ENCODE data around the gene CLNK. TPM values are rescaled to one million over a fixed set of nuclear protein-coding genes. Genes with fewer than 3 reads are reported as not detected.

Gene CLNK
- total RNA-seq, 4 donors from 2014 or later = under 0.01 to 0.48 TPM; not detected in 2

- DNase-seq = no peak
- H3K9me3 ChIP-seq = no peaks in the 10 kb centered on the region
- TF ChIP-seq, protein P1, sequence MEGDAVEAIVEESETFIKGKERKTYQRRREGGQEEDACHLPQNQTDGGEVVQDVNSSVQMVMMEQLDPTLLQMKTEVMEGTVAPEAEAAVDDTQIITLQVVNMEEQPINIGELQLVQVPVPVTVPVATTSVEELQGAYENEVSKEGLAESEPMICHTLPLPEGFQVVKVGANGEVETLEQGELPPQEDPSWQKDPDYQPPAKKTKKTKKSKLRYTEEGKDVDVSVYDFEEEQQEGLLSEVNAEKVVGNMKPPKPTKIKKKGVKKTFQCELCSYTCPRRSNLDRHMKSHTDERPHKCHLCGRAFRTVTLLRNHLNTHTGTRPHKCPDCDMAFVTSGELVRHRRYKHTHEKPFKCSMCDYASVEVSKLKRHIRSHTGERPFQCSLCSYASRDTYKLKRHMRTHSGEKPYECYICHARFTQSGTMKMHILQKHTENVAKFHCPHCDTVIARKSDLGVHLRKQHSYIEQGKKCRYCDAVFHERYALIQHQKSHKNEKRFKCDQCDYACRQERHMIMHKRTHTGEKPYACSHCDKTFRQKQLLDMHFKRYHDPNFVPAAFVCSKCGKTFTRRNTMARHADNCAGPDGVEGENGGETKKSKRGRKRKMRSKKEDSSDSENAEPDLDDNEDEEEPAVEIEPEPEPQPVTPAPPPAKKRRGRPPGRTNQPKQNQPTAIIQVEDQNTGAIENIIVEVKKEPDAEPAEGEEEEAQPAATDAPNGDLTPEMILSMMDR (IDR thresholded peaks at IDR 0.05) = no peak
- no peak for TF ChIP-seq POLR2A (IDR thresholded peaks at IDR 0.05)
- no peak for TF ChIP-seq EP300 (IDR thresholded peaks at IDR 0.05; ENCODE audit: low read depth)
- no peak for TF ChIP-seq POLR2AphosphoS5 (IDR thresholded peaks at IDR 0.05)
- H3K27ac ChIP-seq = no peak overlapping the region
- H3K4me1 ChIP-seq = no peaks in the 10 kb centered on the region
- WGBS, 2 donors (ENCODE audit: low coverage in 1 of 2) = 72% methylated on average over 5 of the region's 6 CpGs; no CpG with 5 or more reads in 1 of the 2 donors
- in situ Hi-C loops (cut with MboI; ENCODE audit: low pct_ligation_motif_present in 1 of 4, low pct_unique_long_range_greater_than_20kb in 1 of 4, low sequenced_read_pairs in 3 of 4) = no loop called here
- intact Hi-C loops (cut with DNase I; ENCODE audit: low total_unique reads) = no loop called here
- H3K36me3 ChIP-seq = no peaks in the 10 kb centered on the region
- H3K4me3 ChIP-seq = no peak overlapping the region
- no peaks in the 10 kb centered on the region for H3K27me3 ChIP-seq
Observed at GRCh38 chr4:10666616-10667015, 18.0 kb downstream of the CLNK start.

GRCh38 chr4:10664408-10664807 is 20.2 kb downstream of the CLNK start:
- H3K27ac ChIP-seq = no peak overlapping the region
- no peaks in the 10 kb centered on the region for H3K9me3 ChIP-seq
- TF ChIP-seq POLR2A (IDR thresholded peaks at IDR 0.05) (no peak), EP300 (IDR thresholded peaks at IDR 0.05; ENCODE audit: low read depth) (no peak), POLR2AphosphoS5 (IDR thresholded peaks at IDR 0.05) (peak in 1 of 3 donors; percentile 38)
- in situ Hi-C loops (cut with MboI; ENCODE audit: low pct_ligation_motif_present in 1 of 4, low pct_unique_long_range_greater_than_20kb in 1 of 4, low sequenced_read_pairs in 3 of 4) (no loop called here), intact Hi-C loops (cut with DNase I; ENCODE audit: low total_unique reads) (no loop called here)
- no peak overlapping the region for H3K4me3 ChIP-seq
- H3K36me3 ChIP-seq = no peaks in the 10 kb centered on the region
- WGBS, 2 donors (ENCODE audit: low coverage in 1 of 2) = 44% methylated on average over 5 of the region's 5 CpGs; no CpG with 5 or more reads in 1 of the 2 donors
- H3K27me3 ChIP-seq = no peaks in the 10 kb centered on the region
- no peaks in the 10 kb centered on the region for H3K4me1 ChIP-seq
- DNase-seq = no peak

- in situ Hi-C loops (cut with MboI; ENCODE audit: low pct_ligation_motif_present in 1 of 4, low pct_unique_long_range_greater_than_20kb in 1 of 4, low sequenced_read_pairs in 3 of 4) = no loop called here
- 84 to 100% methylated on average over 2 to 5 of the region's 5 CpGs for WGBS, 2 donors (ENCODE audit: low coverage in 1 of 2)
- no peak for TF ChIP-seq POLR2AphosphoS5 (IDR thresholded peaks at IDR 0.05)
- TF ChIP-seq POLR2A (IDR thresholded peaks at IDR 0.05) = no peak
- no peak for TF ChIP-seq EP300 (IDR thresholded peaks at IDR 0.05; ENCODE audit: low read depth)
- TF ChIP-seq, protein P1 (IDR thresholded peaks at IDR 0.05) = no peak
Observed at GRCh38 chr4:10662937-10663336, 21.6 kb downstream of the CLNK start.

GRCh38 chr4:10661047-10661446 is 23.5 kb downstream of the CLNK start:
- intact Hi-C loops (cut with DNase I; ENCODE audit: low total_unique reads) (no loop called here), in situ Hi-C loops (cut with MboI; ENCODE audit: low pct_ligation_motif_present in 1 of 4, low pct_unique_long_range_greater_than_20kb in 1 of 4, low sequenced_read_pairs in 3 of 4) (no loop called here)
- H3K36me3 ChIP-seq = no peaks in the 10 kb centered on the region
- DNase-seq = no peak
- TF ChIP-seq POLR2AphosphoS5 (IDR thresholded peaks at IDR 0.05) = no peak
- TF ChIP-seq POLR2A (IDR thresholded peaks at IDR 0.05) = no peak
- TF ChIP-seq, protein P1 (IDR thresholded peaks at IDR 0.05) = no peak
- no peak for TF ChIP-seq EP300 (IDR thresholded peaks at IDR 0.05; ENCODE audit: low read depth)
- WGBS, 2 donors (ENCODE audit: low coverage in 1 of 2) = 79% methylated on average over 3 of the region's 3 CpGs; no CpG with 5 or more reads in 1 of the 2 donors
- no peaks in the 10 kb centered on the region for H3K9me3 ChIP-seq
- H3K4me3 ChIP-seq = no peak overlapping the region
- peaks cover 0 to 7% (median 3%) of the 10 kb centered on the region in 4 donors for H3K4me1 ChIP-seq
- H3K27ac ChIP-seq = no peak overlapping the region
- H3K27me3 ChIP-seq = no peaks in the 10 kb centered on the region

More at GRCh38 chr4:10662937-10663336, 21.6 kb downstream of the CLNK start:
- H3K27ac ChIP-seq = no peak overlapping the region
- H3K4me1 ChIP-seq = no peaks in the 10 kb centered on the region
- no peaks in the 10 kb centered on the region for H3K9me3 ChIP-seq
- no peaks in the 10 kb centered on the region for H3K27me3 ChIP-seq
- H3K4me3 ChIP-seq = no peak overlapping the region
- no peaks in the 10 kb centered on the region for H3K36me3 ChIP-seq
- no peak for DNase-seq
- intact Hi-C loops (cut with DNase I; ENCODE audit: low total_unique reads) = no loop called here

DNA sequence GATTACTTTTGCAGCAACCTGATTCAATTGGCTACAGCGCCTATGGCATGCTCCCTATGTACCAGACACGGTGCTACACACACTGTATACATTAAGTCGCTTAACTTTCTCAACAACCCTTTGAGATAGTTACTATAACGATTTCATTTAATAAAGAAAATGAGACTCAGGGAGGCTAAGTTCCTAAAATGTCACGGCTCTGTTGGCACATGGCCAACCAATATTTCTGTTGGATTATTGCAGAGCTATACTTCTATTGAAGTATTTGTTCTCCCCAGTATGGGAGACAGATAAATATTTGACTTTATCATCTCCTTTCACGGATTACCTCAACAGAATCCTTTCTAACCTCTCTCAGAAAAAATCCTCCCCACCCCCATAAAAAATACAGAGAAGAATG is 25.3 kb downstream of the CLNK start:
- in situ Hi-C loops (cut with MboI; ENCODE audit: low pct_ligation_motif_present in 1 of 4, low pct_unique_long_range_greater_than_20kb in 1 of 4, low sequenced_read_pairs in 3 of 4) = no loop called here
- WGBS, 2 donors (ENCODE audit: low coverage in 1 of 2) = 71 to 82% methylated on average over 5 to 6 of the region's 6 CpGs
- Histone ChIP-seq H3K4me1 (peaks cover 0 to 7% (median 3%) of the 10 kb centered on the region in 4 donors), H3K27ac (no peak overlapping the region), H3K27me3 (no peaks in the 10 kb centered on the region), H3K4me3 (no peak overlapping the region), H3K9me3 (no peaks in the 10 kb centered on the region), H3K36me3 (no peaks in the 10 kb centered on the region)
- TF ChIP-seq EP300 (IDR thresholded peaks at IDR 0.05; ENCODE audit: low read depth) (no peak), POLR2AphosphoS5 (IDR thresholded peaks at IDR 0.05) (no peak), POLR2A (IDR thresholded peaks at IDR 0.05) (no peak)
- TF ChIP-seq, protein P1 (IDR thresholded peaks at IDR 0.05) = no peak
- intact Hi-C loops (cut with DNase I; ENCODE audit: low total_unique reads) = no loop called here
- DNase-seq = no peak

Data from transverse colon (tissue), 4 donors.